SU-DHL-6 (cell line): ENCODE results near the gene GYPA.
"Not testable (repeated sequence)": the region's sequence is repeated elsewhere in the genome, so short reads cannot be mapped to it uniquely, and the experiment has no call there.

ENCODE experiments used
- H2AFZ ChIP-seq: fragments of 200-600 bp; sonication (generic); 2 replicates; pipeline ENCODE4 v1.6.1; 2014; ENCODE audit warnings: low read depth, mild to moderate bottlenecking, moderate library complexity, mixed read lengths, antibody characterized with exemption, low read length; ENCODE audit not compliant: severe bottlenecking
- H3F3A ChIP-seq: fragments of 200-600 bp; shearing (Covaris generic); 2 replicates; pipeline ENCODE4 v1.6.0; 2016; ENCODE audit warnings: antibody characterized with exemption, mild to moderate bottlenecking; ENCODE audit not compliant: insufficient read depth
- H3K27ac ChIP-seq: fragments of 200-600 bp; sonication (generic); 2 replicates; pipeline ENCODE4 v1.5.1; 2016; ENCODE audit warnings: low read depth, mild to moderate bottlenecking, low read length, moderate library complexity, mixed read lengths
- H3K27me3 ChIP-seq: fragments of 200-600 bp; sonication (generic), shearing (Covaris generic); 2 replicates; pipeline ENCODE4 v1.6.0; 2014; ENCODE audit warnings: mild to moderate bottlenecking, low read length
- H3K36me3 ChIP-seq: fragments of 200-600 bp; sonication (generic); 2 replicates; pipeline ENCODE4 v1.6.1; 2014; ENCODE audit warnings: mild to moderate bottlenecking, low read length, mixed read lengths
- H3K4me2 ChIP-seq: fragments of 300-600, 200-600 bp; shearing (Covaris generic), sonication (generic); 2 replicates; pipeline ENCODE4 v1.6.0; 2014; ENCODE audit warnings: low read length, low read depth, mild to moderate bottlenecking; ENCODE audit not compliant: poor library complexity, severe bottlenecking
- H3K4me3 ChIP-seq: fragments of 200-600 bp; sonication (generic); 2 replicates; pipeline ENCODE4 v1.5.1; 2014; ENCODE audit warnings: antibody characterized with exemption, low read length, mild to moderate bottlenecking, mixed read lengths; ENCODE audit not compliant: insufficient read depth, poor library complexity, severe bottlenecking
- H3K79me2 ChIP-seq: fragments of 200-600 bp; sonication (generic); 2 replicates; pipeline ENCODE4 v1.6.1; 2014; ENCODE audit warnings: mild to moderate bottlenecking, low read length, moderate library complexity; ENCODE audit not compliant: insufficient read depth
- H3K9ac ChIP-seq: fragments of 200-600 bp; sonication (generic); 2 replicates; pipeline ENCODE4 v1.7.0; 2014; ENCODE audit warnings: mild to moderate bottlenecking, low read length
- H3K9me2 ChIP-seq: fragments of 200-600 bp; sonication (generic); replicated peaks from 2 replicates; pipeline ENCODE4 v1.6.1; 2014; ENCODE audit warnings: low read length; ENCODE audit not compliant: insufficient read depth
- H3K9me3 ChIP-seq: fragments of 200-600 bp; sonication (generic); 2 replicates; pipeline ENCODE4 v1.6.1; 2014; ENCODE audit warnings: low read length, mixed read lengths; ENCODE audit not compliant: insufficient read depth
- H4K20me1 ChIP-seq: fragments of 200-600 bp; sonication (generic); 2 replicates; pipeline ENCODE4 v1.6.1; 2014; ENCODE audit warnings: low read depth, mild to moderate bottlenecking, antibody characterized with exemption, low read length, moderate library complexity, mixed read lengths
- CTCF ChIP-seq: fragments of 200-600 bp; sonication (generic); IDR thresholded peaks from one replicate; pipeline ENCODE4 v1.5.1; 2017; ENCODE audit warnings: antibody characterized with exemption, mild to moderate bottlenecking, low read length, moderate library complexity; ENCODE audit not compliant: insufficient read depth, poor library complexity, severe bottlenecking
- EZH2phosphoT487 ChIP-seq: fragments of 200-600 bp; sonication (generic), shearing (Covaris generic); conservative IDR thresholded peaks from 2 replicates; pipeline ENCODE4 v1.6.1; 2018; ENCODE audit warnings: mild to moderate bottlenecking, antibody characterized with exemption, low read length, moderate library complexity, mixed read lengths

GYPA gene

GRCh38 chr4:144140594-144141295, at the start of gene GYPA:
GYPA (minus strand) TSS chr4:144140718; CDS start chr4:144140635, 83 bp downstream.
- not testable (repeated sequence) for H3K9me3 ChIP-seq, H3K9me2 ChIP-seq, H3K79me2 ChIP-seq, H4K20me1 ChIP-seq, H3F3A ChIP-seq, H3K27ac ChIP-seq, H3K4me3 ChIP-seq, H3K36me3 ChIP-seq, H3K9ac ChIP-seq, H3K27me3 ChIP-seq, H3K4me2 ChIP-seq, H2AFZ ChIP-seq

DNA sequence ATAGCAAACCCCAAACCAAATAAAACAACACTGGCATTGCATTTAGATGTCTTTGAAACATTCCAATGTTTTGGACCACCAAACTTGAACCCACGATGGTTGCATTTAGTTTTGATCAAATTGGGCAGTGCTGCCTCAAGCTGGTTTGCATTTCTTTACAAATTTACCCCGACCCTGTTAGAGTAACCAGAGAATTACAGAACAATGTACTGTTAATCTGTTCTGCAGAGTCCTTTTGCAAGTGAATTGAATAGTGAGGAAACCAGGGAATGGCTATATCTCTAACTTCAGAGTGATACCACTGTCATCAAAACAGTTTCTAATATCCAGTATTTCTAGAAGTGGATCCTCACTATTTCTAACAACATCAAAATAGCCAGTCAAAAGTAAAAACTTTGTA, 49.5 kb upstream of the GYPA start:
- Histone ChIP-seq H3K9ac (no peak overlapping the region), H4K20me1 (no peaks in the 10 kb centered on the region), H3K79me2 (no peaks in the 10 kb centered on the region), H3K4me2 (no peak overlapping the region), H3K9me2 (no peaks in the 10 kb centered on the region), H3F3A (no peaks in the 10 kb centered on the region), H3K27me3 (no peaks in the 10 kb centered on the region), H3K36me3 (no peaks in the 10 kb centered on the region), H3K4me3 (no peak overlapping the region), H3K27ac (no peak overlapping the region), H2AFZ (no peak overlapping the region), H3K9me3 (no peaks in the 10 kb centered on the region)
- TF ChIP-seq CTCF (no peak), EZH2phosphoT487 (no peak)

- no peaks in the 10 kb centered on the region for H3K9me2 ChIP-seq
- H3K9ac ChIP-seq: no peak overlapping the region
- no peaks in the 10 kb centered on the region for H4K20me1 ChIP-seq
- TF ChIP-seq CTCF (no peak), EZH2phosphoT487 (no peak)
- H3K27ac ChIP-seq: no peak overlapping the region
- H3K79me2 ChIP-seq: no peaks in the 10 kb centered on the region
- H2AFZ ChIP-seq: no peak overlapping the region
- H3K27me3 ChIP-seq: no peaks in the 10 kb centered on the region
- no peak overlapping the region for H3K4me2 ChIP-seq
- no peaks in the 10 kb centered on the region for H3K9me3 ChIP-seq
- H3K4me3 ChIP-seq: no peak overlapping the region
- no peaks in the 10 kb centered on the region for H3F3A ChIP-seq
- no peaks in the 10 kb centered on the region for H3K36me3 ChIP-seq
These were observed 48.6 kb upstream of the GYPA start for GRCh38 chr4:144189121-144189520.

GRCh38 chr4:144185086-144185485, 44.6 kb upstream of the GYPA start:
- no peak overlapping the region for H3K4me2 ChIP-seq
- H2AFZ ChIP-seq: no peak overlapping the region

More at GRCh38 chr4:144185086-144185485, 44.6 kb upstream of the GYPA start:
- no peak overlapping the region for H3K9ac ChIP-seq
- no peaks in the 10 kb centered on the region for H3K36me3 ChIP-seq
- no peaks in the 10 kb centered on the region for H3K27me3 ChIP-seq
- H3F3A ChIP-seq: no peaks in the 10 kb centered on the region
- H4K20me1 ChIP-seq: no peaks in the 10 kb centered on the region
- H3K4me3 ChIP-seq: no peak overlapping the region
- no peak overlapping the region for H3K27ac ChIP-seq
- TF ChIP-seq EZH2phosphoT487 (no peak), CTCF (no peak)
- no peaks in the 10 kb centered on the region for H3K9me3 ChIP-seq
- H3K79me2 ChIP-seq: no peaks in the 10 kb centered on the region
- H3K9me2 ChIP-seq: no peaks in the 10 kb centered on the region
